SH-SY5Y (cell line): ENCODE data around the gene LANCL3.

Experiments
- GATA2 ChIP-seq: IDR thresholded peaks from 2 replicates; pipeline ENCODE4 v1.6.1; 2011; ENCODE audit warnings: mild to moderate bottlenecking, low read depth, low read length
- GATA3 ChIP-seq: IDR thresholded peaks from 2 replicates; pipeline ENCODE4 v1.6.1; 2011; ENCODE audit warnings: low read depth, mild to moderate bottlenecking, low read length, moderate library complexity

GRCh38 chrX:37676811-37677210 is 105.3 kb downstream of the LANCL3 start:
- no peak for TF ChIP-seq GATA2
- no peak for TF ChIP-seq GATA3
